ENCODE data around the gene DLX2.

DNA sequence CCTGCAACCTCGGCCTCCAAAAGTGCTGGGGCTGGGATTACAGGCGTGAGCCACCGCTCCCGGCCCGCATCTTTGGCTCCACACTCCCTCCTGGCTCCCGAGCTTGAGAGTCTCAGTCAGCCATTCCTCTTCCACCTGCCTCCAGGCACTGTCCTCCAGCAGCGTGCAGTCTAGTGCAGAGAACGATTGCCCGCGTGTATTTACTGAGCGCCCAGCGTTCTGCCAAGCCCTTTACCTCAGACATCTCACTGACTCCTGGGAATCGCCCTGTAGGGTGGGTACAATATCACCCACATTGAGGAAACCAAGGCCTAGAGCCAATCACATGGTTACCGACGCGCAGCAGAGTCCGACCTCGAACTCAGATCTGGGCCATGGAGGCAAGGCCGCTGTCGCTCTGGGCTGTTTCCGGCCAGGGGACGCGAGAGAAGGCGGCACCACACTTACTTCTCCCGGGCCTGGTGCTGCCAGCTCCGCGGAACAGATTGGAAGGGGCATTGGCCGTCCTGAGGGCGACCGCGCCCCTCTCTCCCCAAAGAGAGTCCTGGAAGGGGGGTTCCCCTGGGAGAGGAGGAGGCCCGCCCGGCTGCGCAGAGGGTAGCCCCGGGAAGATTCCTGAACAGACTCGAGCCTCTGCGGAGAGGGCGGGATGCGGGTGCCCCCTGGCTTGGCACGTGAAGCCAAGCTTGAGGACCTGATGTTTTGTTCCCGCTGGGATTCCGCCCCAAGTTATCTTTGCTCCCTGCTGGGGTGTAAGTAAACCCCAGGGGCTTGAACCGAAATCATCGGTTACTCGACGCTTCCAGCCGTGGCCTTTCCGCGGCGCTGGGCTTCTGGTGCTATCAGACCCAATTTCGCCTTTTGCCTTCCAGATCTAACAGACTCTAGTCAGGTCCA, 5.2 kb upstream of the DLX2 start:
- TF ChIP-seq, protein P1, sequence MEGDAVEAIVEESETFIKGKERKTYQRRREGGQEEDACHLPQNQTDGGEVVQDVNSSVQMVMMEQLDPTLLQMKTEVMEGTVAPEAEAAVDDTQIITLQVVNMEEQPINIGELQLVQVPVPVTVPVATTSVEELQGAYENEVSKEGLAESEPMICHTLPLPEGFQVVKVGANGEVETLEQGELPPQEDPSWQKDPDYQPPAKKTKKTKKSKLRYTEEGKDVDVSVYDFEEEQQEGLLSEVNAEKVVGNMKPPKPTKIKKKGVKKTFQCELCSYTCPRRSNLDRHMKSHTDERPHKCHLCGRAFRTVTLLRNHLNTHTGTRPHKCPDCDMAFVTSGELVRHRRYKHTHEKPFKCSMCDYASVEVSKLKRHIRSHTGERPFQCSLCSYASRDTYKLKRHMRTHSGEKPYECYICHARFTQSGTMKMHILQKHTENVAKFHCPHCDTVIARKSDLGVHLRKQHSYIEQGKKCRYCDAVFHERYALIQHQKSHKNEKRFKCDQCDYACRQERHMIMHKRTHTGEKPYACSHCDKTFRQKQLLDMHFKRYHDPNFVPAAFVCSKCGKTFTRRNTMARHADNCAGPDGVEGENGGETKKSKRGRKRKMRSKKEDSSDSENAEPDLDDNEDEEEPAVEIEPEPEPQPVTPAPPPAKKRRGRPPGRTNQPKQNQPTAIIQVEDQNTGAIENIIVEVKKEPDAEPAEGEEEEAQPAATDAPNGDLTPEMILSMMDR (IDR thresholded peaks at IDR 0.05), result no peak
- TF ChIP-seq POLR2AphosphoS5 (IDR thresholded peaks at IDR 0.05), result no peak
